HT1080 (cell line): ENCODE data around the gene LNX1. TPM values are rescaled to one million over a fixed set of nuclear protein-coding genes. Genes with fewer than 3 reads are reported as not detected.
"Not testable (repeated sequence)": the region's sequence is repeated elsewhere in the genome, so short reads cannot be mapped to it uniquely, and the experiment has no call there.

Experiments
- DNase-seq: peaks from one replicate; pipeline ENCODE4 v3.0.0-alpha.2; 2015; ENCODE audit warnings: low read depth
- total RNA-seq: library from RNA; depleted of rRNA; stranded (reverse); fragments of >200 nt; shearing (Covaris generic); gene quantifications from 2 replicates; pipeline ENCODE4 v1.2.3, GENCODE V29; 2014

The LNX1 gene
- total RNA-seq, 1 experiment from 2014 or later = 0.87 TPM

- DNase-seq = no peak
Observed at GRCh38 chr4:53465891-53466290, 125.4 kb downstream of the LNX1 start.

GRCh38 chr4:53465281-53465680, 126.0 kb downstream of the LNX1 start:
- DNase-seq = no peak

- DNase-seq = no peak
Observed at GRCh38 chr4:53463340-53463739, 127.9 kb downstream of the LNX1 start.

- DNase-seq = no peak
Observed at GRCh38 chr4:53461244-53461643, 130.0 kb downstream of the LNX1 start.

GRCh38 chr4:53459548-53459947, 131.7 kb downstream of the LNX1 start:
- peak; percentile 30 for DNase-seq

GRCh38 chr4:53456178-53456577, 135.1 kb downstream of the LNX1 start:
- no peak for DNase-seq

GRCh38 chr4:53455766-53456165, 135.5 kb downstream of the LNX1 start:
- DNase-seq = no peak

- no peak for DNase-seq
Observed at GRCh38 chr4:53453385-53453784, 137.9 kb downstream of the LNX1 start.

GRCh38 chr4:53450773-53451172, 140.5 kb downstream of the LNX1 start:
- DNase-seq = peak; percentile 34

- no peak for DNase-seq
Observed at GRCh38 chr4:53444954-53445353, 146.3 kb downstream of the LNX1 start.

GRCh38 chr4:53441564-53441963, 149.7 kb downstream of the LNX1 start:
- DNase-seq = no peak

GRCh38 chr4:53436251-53436650, 155.0 kb downstream of the LNX1 start:
- no peak for DNase-seq

GRCh38 chr4:53432528-53433424, 158.5 kb downstream of the LNX1 start:
- DNase-seq = no peak

GRCh38 chr4:53431052-53431451, 160.2 kb downstream of the LNX1 start:
- no peak for DNase-seq

- DNase-seq = no peak
Observed at GRCh38 chr4:53427366-53427765, 163.9 kb downstream of the LNX1 start.

GRCh38 chr4:53424280-53424679, 167.0 kb downstream of the LNX1 start:
- DNase-seq = no peak

- no peak for DNase-seq
Observed at GRCh38 chr4:53422367-53422766, 168.9 kb downstream of the LNX1 start.

GRCh38 chr4:53421791-53422190, 169.5 kb downstream of the LNX1 start:
- no peak for DNase-seq

- no peak for DNase-seq
Observed at GRCh38 chr4:53419208-53419607, 172.1 kb downstream of the LNX1 start.

- not testable (repeated sequence) for DNase-seq
Observed at GRCh38 chr4:53409479-53409878, 181.8 kb downstream of the LNX1 start.
